MM.1S (cell line): ENCODE results near the gene IKZF4.
"Not testable (repeated sequence)": the region's sequence is repeated elsewhere in the genome, so short reads cannot be mapped to it uniquely, and the experiment has no call there.

Experiments used
- EZH2 ChIP-seq: fragments of 300-600 bp; sonication (generic); optimal IDR thresholded peaks from 2 replicates; pipeline ENCODE3; 2017; ENCODE audit warnings: low read depth, mild to moderate bottlenecking, antibody characterized with exemption, low read length, mixed read lengths
- EZH2phosphoT487 ChIP-seq: fragments of 300-600 bp; sonication (generic); IDR thresholded peaks from 2 replicates; pipeline ENCODE4 v1.6.1; 2018; ENCODE audit warnings: antibody characterized with exemption, low read length
- TF ChIP-seq, protein P1 (sequence below): fragments of 300-600 bp; sonication (generic); IDR thresholded peaks from 2 replicates; pipeline ENCODE4 v1.5.1; 2016; ENCODE audit warnings: antibody characterized with exemption, low read length, mixed read lengths

DNA sequence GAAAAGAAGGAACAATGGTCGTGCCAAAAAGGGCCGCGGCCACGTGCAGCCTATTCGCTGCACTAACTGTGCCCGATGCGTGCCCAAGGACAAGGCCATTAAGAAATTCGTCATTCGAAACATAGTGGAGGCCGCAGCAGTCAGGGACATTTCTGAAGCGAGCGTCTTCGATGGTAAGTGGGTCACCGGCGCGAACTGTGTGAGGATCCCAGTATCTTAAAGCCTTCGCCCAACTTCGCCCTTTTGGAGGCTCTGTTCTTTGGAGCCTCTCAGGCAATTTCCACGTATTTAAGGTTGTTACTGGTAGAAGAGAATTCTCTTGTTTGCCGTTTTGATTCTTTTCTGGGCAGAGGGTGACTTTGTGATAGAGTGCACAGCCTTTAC is 21.6 kb downstream of the IKZF4 start:
- TF ChIP-seq, protein P1, sequence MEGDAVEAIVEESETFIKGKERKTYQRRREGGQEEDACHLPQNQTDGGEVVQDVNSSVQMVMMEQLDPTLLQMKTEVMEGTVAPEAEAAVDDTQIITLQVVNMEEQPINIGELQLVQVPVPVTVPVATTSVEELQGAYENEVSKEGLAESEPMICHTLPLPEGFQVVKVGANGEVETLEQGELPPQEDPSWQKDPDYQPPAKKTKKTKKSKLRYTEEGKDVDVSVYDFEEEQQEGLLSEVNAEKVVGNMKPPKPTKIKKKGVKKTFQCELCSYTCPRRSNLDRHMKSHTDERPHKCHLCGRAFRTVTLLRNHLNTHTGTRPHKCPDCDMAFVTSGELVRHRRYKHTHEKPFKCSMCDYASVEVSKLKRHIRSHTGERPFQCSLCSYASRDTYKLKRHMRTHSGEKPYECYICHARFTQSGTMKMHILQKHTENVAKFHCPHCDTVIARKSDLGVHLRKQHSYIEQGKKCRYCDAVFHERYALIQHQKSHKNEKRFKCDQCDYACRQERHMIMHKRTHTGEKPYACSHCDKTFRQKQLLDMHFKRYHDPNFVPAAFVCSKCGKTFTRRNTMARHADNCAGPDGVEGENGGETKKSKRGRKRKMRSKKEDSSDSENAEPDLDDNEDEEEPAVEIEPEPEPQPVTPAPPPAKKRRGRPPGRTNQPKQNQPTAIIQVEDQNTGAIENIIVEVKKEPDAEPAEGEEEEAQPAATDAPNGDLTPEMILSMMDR = not testable (repeated sequence)
- TF ChIP-seq EZH2, EZH2phosphoT487: not testable (repeated sequence)
